Heart left ventricle (tissue), 13 donors: ENCODE results near the gene C16orf92.

Experiments used
- POLR2A ChIP-seq, 2 donors: fragments of 450-650 bp; IDR thresholded peaks; one replicate each; pipeline ENCODE4 v1.6.1; 2017; ENCODE audit warnings: antibody characterized with exemption in 2 of 2, mild to moderate bottlenecking in 2 of 2, moderate library complexity in 2 of 2
- TF ChIP-seq, protein P1 (sequence below), 12 donors: fragments of 200-600 bp; sonication (generic) in 4 of 12; IDR thresholded peaks; one replicate each; pipeline versions ENCODE4 v1.5.0 to v1.8.0; 2018 to 2022; ENCODE audit warnings: antibody characterized with exemption in 12 of 12, mild to moderate bottlenecking in 5 of 12
- donor health status: ischemic (EF 13 %, LVEDD 7.1; RV severe dilation, severe dysfunction).
- donor health status: DM: no; HTN: yes; CAD: no.
- donor health status: DM: no; HTN: no; CAD: no.
- donor health status: ischemic (EF 25% LVEDD 6.9; RV normal size, moderate dysfunction).
- donor health status: ischemic (EF 25% LVEDD 5.7; RV mildly dilated, moderate dysfunction).
- donor health status: ischemic (EF 35%, LVEDD 5.7; RV mildly dilated, moderate dysfunction).
- donor health status: nonischemic (EF 11% LVEDD 7.7; RV severe dilation, severe dysfunction).
- donor health status: DM: yes; HTN: yes; CAD: no.
- donor health status: PGD.
- donor health status: ischemic (EF 29% LVEDD 5.4; RV normal size, mild dysfunction).
- donor health status: nonischemic (EF 23%, LVEDD 6.1; RV moderate dilation, normal function).

DNA sequence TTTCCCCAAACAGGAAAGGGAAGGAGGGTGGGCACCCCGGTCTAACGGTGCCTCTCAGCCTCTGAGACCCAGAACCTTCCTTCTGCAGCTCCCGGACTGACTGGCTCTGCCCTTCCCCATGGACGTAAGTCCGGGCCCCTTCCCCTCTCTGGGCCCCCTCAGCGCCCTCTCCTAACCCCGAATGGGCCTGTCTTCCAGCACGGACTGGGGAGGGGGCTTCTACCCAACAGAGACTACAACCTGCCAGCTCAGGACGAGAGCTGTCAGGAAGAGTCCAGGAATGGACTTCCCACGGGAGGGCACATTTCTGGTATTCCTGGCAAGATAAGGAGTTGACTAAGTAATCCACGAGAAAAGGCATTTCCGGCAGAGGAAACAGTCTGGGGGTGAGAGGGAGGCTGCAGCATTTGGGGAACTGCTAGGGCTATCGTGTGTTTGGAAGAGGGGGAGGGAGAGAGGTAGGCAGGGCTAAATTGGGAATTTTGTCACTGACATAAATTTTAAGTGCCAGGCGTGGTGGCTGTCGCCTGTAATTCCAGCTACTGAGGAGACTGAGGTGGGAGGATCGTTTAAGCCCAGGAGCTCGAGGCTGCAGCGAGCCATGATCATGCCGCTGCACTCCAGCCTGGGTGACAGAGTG, 30.5 kb downstream of the C16orf92 start:
- TF ChIP-seq, protein P1, sequence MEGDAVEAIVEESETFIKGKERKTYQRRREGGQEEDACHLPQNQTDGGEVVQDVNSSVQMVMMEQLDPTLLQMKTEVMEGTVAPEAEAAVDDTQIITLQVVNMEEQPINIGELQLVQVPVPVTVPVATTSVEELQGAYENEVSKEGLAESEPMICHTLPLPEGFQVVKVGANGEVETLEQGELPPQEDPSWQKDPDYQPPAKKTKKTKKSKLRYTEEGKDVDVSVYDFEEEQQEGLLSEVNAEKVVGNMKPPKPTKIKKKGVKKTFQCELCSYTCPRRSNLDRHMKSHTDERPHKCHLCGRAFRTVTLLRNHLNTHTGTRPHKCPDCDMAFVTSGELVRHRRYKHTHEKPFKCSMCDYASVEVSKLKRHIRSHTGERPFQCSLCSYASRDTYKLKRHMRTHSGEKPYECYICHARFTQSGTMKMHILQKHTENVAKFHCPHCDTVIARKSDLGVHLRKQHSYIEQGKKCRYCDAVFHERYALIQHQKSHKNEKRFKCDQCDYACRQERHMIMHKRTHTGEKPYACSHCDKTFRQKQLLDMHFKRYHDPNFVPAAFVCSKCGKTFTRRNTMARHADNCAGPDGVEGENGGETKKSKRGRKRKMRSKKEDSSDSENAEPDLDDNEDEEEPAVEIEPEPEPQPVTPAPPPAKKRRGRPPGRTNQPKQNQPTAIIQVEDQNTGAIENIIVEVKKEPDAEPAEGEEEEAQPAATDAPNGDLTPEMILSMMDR (IDR thresholded peaks at IDR 0.05), result no peak
- no peak for TF ChIP-seq POLR2A (IDR thresholded peaks at IDR 0.05)
